HG03439 (cell line): ENCODE results near the gene SHOX.
"Not testable (repeated sequence)": the region's sequence is repeated elsewhere in the genome, so short reads cannot be mapped to it uniquely, and the experiment has no call there.

Experiments
- ATAC-seq: cut with Tn5 transposase; IDR thresholded peaks from one replicate; pipeline ENCODE4 v1.9.1; 2021; ENCODE audit warnings: mild to moderate bottlenecking, moderate library complexity; ENCODE audit not compliant: unreplicated experiment

SHOX gene

DNA sequence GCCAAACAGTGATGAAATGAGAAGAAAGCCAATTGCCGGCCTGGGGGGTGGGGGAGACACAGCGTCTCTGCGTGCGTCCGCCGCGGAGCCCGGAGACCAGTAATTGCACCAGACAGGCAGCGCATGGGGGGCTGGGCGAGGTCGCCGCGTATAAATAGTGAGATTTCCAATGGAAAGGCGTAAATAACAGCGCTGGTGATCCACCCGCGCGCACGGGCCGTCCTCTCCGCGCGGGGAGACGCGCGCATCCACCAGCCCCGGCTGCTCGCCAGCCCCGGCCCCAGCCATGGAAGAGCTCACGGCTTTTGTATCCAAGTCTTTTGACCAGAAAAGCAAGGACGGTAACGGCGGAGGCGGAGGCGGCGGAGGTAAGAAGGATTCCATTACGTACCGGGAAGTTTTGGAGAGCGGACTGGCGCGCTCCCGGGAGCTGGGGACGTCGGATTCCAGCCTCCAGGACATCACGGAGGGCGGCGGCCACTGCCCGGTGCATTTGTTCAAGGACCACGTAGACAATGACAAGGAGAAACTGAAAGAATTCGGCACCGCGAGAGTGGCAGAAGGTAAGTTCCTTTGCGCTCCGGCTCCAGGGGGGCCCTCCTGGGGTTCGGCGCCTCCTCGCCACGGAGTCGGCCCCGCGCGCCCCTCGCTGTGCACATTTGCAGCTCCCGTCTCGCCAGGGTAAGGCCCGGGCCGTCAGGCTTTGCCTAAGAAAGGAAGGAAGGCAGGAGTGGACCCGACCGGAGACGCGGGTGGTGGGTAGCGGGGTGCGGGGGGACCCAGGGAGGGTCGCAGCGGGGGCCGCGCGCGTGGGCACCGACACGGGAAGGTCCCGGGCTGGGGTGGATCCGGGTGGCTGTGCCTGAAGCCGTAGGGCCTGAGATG lies at the start of gene SHOX:
Gene SHOX, plus strand, starts transcription at position 180 of the 885 bp plus-strand sequence. Its CDS starts 107 bp downstream, at position 287.
- ATAC-seq, result no peak

DNA sequence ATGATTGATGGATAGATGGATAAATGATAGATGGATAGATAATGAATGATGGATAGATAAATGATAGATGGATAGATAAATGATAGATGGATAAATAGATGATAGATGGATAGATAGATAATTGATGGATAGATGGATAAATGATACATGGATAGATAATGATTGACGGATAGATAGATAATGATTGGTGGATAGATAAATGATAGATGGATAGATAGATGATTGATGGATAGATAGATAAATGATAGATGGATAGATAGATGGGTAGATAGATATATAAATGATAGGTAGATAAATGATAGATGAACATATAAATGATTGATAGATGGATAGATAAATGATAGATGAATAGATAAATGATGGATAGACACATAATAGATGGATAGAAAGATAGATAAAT lies 49.5 kb upstream of the SHOX start:
- ATAC-seq, result no peak

DNA sequence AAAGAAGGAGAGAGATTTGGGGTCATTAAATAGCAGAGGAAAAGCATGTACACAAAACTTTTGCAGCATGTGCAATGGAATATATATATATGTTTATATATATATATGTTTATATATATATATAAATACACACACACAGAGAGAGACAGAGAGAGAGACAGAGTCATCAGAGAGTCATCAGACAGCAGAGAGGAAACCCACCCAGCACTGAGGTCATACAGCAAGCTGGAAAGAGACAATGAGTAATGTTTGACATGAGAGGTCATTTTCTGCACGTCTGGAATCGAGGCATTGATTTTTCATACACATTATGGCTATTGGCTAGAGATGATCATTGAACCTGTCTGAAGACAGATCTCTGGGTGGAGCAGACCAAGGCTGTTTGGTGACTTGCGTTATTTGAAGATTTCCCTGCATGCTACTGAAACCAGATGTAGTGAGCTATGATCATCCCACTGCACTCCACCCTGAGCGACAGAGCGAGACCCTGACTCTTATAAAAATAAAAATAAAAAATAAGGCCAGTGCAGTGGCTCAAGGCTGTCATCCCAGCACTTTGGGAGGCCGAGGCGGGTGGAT lies 48.8 kb upstream of the SHOX start:
- no peak for ATAC-seq

DNA sequence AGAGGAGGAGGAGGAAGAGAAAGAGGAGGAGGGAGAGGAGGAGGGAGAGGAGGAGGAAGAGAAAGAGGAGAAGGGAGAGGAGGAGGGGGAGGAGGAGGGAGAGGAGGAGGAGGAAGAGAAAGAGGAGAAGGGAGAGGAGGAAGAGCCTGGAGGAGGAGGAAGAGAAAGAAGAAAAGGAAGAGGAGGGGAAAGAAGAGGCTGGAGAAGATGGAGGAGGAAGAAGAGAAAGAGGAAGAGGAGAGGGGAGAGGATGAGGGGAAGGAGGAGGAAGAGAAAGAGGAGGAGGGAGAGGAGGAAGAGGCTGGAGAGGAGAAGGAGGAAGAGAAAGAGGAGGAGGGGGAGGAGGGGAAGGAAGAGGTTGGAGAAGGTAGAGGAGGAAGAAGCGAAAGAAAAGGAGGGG lies 46.0 kb upstream of the SHOX start:
- ATAC-seq, result no peak

DNA sequence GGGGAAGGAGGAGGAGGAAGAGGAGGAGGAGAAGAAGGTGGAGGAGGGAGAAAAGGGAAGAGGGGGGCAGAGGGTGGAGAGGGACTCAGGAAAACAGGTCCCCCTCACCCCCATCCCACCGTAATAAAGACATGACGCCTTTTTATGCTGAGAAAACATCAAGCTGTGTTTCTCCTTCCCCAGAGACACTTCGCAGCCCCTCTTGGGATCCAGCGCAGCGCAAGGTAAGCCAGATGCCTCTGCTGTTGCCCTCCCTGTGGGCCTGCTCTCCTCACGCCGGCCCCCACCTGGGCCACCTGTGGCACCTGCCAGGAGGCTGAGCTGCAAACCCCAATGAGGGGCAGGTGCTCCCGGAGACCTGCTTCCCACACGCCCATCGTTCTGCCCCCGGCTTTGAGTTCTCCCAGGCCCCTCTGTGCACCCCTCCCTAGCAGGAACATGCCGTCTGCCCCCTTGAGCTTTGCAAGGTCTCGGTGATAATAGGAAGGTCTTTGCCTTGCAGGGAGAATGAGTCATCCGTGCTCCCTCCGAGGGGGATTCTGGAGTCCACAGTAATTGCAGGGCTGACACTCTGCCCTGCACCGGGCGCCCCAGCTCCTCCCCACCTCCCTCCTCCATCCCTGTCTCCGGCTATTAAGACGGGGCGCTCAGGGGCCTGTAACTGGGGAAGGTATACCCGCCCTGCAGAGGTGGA lies 45.3 kb upstream of the SHOX start:
- no peak for ATAC-seq

DNA sequence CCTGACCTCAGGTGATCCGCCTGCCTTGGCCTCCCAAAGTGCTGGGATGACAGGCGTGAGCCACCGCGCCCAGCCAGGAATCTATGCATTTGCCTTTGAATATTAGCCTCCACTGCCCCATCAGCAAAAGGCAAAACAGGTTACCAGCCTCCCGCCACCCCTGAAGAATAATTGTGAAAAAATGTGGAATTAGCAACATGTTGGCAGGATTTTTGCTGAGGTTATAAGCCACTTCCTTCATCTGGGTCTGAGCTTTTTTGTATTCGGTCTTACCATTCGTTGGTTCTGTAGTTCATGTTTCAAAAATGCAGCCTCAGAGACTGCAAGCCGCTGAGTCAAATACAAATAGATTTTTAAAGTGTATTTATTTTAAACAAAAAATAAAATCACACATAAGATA lies 44.2 kb upstream of the SHOX start:
- ATAC-seq, result no peak

DNA sequence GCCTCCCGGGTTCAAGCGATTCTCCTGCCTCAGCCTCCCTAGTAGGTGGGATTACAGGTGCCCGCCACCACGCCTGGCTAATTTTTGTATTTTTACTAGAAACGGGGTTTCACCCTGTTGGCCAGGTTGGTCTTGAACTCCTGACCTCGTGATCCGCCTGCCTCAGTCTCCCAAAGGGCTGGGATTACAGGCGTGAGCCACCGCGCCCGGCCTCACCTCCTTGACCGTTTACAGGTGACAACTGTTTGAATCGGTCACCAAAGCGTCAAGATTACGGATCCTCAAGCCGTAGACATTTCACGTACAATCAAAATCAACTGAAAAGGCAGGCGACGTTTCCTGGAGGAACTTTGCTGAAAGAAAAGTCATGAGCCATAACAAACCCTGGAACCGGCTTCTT lies 41.3 kb upstream of the SHOX start:
- not testable (repeated sequence) for ATAC-seq

DNA sequence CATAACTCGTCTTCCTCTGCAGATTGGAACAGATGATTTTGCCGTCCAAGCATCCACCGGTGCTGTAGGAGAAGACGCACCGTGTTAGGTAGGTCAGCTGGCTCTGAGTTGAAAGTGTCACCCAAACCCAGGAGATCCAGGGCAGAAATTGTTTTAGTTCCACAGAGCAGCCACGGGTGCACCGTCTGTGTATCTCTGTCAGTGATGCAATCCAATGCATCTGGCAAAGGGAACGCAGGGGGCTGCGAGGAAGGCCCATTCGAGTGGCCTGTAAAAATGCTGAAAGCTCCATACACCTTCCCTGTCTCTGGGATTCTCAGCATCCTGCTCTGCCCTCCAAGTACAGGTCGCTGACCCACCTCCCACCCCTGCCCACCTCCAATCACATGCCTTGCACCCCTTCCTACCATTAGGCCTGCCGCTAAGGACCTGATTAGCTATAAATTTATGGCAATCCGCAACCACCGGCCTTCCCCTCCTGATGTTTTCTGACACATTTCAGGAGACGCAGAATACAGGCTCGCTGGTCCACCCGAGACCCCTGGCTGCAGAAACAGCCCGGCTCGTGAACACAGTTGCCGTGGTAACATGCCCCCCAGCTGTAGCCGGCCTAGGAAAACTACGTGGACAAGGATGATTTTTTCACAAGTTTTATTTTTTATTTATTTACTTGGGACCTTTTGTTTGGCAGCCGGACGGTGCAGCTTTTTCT lies 39.7 kb upstream of the SHOX start:
- no peak for ATAC-seq

DNA sequence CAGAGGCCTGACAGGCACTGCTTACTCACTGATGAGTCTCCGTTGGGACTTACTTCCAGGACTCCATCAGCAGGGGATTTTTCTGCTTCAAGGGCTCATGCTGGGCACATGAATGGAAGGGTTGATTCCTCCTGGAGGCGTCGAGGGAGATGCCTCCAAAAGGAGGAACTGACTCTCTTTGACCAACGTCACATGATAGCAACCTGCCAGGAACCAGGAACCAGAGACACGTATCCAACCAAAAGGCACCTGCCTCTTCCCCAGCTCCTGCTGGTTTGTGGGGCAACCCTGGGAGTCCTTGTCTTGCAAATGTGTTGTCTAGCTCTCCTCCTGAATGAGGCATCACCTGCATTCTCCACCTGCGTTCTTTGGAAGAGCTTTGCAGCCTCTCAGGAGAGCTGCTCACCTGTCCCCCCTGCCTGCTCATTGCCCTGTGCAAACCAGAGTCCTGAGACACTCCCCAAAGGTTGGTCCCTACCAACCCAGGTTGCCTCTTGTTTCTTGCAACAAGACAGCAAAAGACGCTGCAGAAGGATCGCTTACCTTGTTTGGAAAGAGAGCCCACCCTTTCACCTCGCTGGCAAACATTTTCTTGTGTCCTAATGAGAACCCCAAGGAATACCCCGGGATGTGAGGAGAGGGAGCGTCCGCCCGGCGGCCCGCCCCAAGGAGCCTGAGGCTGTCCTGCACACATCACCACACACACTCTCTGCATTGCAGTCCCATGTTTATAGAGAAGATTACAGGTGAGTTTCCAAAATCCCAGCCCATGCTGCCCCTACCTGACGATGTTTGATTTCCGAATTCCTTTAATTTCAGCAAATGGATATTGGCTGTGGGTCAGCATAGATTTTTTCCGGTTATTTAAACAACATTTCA lies 30.5 kb upstream of the SHOX start:
- no peak for ATAC-seq

DNA sequence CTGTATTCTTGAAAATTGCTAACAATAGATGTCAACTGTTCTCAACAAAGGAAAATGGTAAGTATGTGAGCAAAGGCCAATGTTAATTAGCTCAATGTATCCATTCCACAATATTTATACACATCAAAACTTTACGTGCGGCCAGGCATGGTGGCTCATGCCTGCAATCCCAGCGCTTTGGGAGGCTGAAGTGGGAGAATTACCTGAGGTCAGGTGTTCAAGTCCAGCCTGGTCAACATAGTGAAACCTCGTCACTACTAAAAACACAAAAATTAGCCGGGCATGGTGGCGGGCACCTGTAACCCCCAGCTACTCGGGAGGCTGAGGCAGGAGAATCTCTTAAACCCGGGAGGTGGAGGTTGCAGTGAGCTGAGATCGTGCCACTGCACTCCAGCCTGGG lies 27.6 kb upstream of the SHOX start:
- not testable (repeated sequence) for ATAC-seq

DNA sequence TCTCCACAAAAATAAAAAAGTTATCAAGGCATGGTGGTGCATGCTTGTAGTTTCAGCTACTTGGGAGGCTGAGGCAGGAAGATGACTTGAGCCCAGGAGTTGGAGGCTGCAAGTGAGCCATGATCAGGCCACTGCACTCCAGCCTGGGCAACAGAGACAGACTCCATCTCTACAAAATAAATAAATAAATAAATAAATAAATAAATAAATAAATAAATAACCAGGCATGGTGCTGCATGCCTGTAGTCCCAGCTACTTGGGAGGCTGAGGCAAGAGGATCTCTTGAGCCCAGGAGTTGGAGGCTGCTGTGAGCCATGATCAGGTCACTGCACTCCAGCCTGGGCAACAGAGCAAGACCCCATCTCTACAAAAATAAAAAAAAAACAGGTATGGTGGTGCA lies 26.0 kb upstream of the SHOX start:
- not testable (repeated sequence) for ATAC-seq

DNA sequence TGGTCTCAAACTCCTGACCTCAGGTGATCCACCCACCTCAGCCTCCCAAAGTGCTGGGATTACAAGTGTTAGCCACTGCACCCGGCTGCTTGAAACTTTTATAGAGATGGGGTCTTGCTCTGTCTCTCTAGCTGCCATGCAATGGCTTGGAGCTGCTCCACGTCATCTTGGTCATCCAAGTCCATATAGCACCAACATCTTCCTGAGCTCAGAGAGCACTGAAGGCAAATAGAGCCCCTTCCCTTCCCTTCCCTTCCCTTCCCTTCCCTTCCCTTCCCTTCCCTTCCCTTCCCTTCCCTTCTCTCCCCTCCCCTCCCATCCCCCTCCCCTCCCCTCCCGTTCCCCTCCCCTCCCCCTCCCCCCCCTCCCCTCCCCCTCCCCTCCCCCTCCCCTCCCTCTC lies 22.5 kb upstream of the SHOX start:
- not testable (repeated sequence) for ATAC-seq

DNA sequence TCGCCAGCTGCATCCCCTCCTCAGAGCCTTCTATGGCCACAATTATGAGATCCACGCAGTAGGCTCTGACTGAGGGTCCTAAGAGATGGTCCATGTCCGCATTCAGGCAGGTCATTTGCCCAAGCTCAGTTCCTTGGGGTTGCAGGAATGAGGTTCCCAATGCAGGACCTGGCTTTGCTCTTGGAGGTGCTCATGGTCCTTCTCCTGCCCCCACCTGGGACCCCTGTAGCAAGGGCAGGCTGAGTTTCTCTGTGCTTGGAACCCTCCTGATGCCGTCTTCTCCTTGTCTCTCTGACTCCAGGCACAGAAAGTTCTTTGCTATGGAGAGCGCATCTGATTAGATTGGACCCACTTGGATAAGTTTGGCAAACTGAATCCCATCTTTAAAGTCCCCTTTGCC lies 16.5 kb upstream of the SHOX start:
- ATAC-seq, result no peak

DNA sequence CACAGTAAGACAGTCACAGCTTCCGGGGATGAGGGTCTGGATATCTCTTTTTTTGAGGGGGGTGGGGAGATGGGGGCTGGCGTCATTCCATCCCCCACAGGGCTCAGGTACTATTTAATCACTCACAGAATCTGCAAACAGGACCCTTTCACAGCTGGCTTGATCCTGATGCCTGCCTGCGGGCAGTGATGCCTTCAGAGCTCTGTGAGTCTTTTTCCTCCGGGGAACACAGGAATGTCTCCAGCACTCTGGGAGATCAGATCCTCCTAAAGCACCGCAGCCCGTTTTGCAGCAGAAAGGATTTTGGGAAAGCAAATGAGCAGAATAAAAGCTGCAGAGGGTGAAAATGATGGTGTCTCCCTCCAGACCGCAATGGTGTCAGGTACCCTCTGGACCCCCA lies 13.2 kb upstream of the SHOX start:
- no peak for ATAC-seq

DNA sequence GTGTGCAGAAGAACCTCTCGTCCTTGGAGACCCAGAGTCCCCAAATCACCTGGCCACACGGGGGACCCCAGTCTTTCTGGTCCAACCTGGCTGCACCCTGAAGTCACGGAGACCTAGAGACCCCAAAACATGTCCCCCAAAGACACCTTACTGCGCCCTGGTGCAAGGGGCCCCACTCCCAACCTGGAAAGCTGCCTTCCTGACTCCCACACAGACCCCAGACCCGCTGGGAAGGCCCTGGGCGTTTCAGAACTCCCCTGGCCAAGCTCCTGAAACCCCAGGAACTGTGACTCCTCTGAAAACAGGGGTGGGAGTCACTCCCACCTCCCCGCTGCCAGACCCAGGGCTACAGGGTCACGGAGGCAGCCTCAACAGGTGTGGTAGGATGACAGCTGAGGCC lies 12.7 kb upstream of the SHOX start:
- no peak for ATAC-seq

DNA sequence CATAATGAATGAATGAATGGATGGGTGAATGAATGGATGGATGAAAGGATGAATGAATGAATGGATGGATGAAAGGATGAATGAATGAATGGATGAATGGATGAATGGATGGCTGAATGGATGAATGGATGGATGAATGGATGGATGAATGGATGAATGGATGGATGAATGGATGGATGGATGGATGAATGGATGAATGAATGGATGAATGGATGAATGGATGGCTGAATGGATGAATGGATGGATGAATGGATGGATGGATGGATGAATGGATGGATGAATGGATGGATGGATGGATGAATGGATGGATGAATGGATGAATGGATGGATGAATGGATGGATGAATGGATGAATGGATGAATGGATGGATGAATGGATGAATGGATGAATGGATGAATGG lies 12.3 kb upstream of the SHOX start:
- ATAC-seq, result not testable (repeated sequence)

DNA sequence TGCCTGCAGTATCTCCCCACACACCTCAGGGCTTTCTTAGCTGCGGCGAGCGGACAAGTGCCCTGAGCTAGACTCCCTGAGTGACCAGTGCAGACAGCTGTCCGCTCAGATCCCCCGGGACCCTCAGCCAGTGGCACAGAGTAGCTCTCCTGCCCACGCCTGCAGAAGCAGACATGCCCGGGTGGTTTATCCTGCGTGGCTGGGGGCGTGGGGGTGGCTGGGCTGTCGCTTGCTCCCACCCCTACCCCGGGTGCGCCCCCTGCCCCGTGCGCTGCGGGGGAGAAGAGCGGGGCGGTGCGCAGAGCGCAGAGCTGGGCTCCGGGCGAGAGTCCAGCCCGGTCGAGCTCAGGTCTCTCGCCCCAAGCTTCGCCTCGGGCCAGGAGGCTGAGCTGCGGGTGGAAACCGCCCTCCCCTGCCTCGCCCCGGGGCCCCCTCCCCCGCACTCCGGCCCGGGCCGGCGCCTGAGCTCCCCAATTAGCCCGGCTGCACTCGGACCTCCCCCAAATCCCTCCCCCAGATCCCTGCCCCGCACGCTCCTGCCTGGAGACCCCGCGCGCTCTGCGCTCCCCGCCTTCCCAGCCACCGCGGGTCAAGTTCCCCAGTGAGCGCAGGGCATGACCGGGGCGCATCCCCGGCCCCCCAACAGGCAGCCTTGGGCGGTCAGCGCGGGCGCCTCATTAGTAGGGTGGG lies 11.7 kb upstream of the SHOX start:
- ATAC-seq, result no peak

DNA sequence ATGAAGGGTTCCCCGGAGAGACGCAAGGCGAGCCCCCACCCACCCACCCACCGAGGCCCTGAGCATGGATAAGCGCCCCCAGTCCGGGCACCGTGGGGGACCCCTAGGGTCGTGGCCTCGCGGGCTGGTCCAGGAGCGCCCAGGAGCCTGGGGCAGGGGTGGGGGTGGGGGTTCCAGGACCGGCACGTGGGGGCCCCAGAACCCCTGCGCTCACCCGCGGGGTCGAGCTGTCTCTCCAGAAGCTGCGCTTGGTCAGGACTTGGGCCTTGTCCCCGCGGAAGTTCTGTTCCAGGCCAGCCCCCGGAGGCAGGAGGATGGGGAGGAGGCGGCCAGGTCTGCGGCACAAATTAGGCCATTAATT lies 11.2 kb upstream of the SHOX start:
- no peak for ATAC-seq

DNA sequence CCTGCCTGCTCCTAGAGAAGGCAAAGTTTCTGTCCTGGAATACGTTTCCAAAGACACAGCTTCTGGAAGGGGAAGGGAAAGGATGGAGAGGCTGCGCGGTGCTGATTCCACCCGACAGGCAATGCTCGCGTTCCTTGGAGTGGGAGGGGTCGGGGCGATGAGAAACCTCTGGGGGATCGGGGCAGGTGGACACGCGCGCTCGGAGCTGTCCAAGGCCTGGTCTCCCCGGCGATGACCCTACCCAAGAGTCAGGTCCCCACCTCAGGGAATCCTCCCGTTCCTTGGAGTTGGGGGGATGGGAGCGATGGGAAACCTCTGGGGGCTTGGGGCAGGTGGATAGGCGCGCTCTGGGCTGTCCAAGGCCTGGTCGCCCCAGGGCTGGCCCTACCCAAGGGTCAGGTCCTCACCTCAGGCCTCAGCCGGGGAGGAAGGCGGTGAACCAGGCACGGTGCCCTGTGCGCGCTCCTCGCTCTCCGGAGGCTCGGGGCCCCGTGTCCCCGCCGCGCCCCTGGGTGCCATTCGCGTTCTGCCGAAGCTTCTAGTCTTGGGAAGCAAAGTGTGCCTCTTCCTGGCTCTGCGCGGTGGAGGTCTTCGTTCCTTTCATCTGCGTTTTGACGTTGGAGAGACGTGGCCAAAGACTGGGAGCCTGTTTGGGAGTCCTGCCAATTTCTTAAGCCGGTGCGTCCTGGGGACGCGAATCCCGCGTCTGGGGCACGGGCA lies 10.6 kb upstream of the SHOX start:
- no peak for ATAC-seq
